CD4-positive, alpha-beta T cell treated with Interleukin-21 for 1 hour (primary cell): ENCODE measurements around the gene FYN.

Experiments used
- DNase-seq: peaks from one replicate; pipeline ENCODE4 v3.0.0-alpha.2; 2020

The FYN gene

DNA sequence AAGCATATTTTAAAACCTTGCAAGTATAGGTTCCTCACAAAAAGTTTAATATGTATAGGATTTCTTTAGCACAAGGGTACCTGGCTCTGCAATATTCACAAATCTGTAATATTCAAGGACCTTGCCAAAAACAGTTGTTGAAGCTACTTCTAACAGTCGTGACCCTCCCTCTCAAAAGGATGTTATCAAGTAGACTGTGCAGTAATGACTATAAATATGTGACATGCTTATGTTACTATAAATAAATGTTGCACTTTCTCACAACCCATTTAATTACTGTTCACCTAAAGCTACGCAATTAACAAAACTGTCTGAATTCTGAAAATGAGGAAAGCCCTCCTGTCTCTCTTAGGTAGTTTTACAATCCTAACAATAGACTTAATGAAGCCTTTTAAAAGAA is 41.8 kb downstream of the FYN start:
- DNase-seq: no peak

DNA sequence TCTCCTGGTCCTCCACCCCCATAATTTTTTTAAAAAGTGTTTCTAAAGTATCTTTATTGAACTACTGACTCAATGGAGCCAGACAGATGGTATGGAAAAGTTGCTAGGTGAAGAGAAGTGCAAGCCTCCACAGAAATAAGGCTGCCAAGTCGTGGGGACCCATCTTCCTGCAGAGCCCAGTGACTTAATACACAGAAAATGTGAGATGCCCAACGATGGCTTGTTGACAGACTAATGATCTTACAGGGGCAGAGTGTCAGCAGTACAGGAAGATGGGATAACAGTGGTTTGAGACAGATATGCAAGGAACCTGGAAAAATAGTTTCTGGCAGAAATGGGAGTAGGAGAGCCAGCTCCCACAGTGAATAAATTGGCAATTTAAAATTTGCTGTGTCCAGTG is 43.3 kb downstream of the FYN start:
- no peak for DNase-seq

DNA sequence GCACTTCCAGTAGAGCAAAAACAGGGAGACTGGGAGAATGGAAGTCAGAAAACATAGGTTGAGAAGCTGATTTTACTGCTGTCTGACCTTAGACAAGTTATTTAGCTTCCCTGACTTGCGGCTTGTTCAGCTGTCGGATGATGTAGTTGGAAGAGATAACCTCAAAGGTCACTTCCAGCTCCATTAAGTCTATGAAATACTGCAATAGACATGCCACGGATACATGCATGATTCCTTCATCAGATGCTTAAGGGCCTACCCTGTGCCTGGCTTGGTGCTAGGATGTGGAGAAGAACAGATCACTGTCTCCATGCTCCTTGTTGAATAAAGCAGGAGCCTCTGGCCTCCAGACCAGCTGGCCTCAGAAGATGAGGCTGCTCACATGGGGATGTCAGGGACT is 43.7 kb downstream of the FYN start:
- DNase-seq: no peak

DNA sequence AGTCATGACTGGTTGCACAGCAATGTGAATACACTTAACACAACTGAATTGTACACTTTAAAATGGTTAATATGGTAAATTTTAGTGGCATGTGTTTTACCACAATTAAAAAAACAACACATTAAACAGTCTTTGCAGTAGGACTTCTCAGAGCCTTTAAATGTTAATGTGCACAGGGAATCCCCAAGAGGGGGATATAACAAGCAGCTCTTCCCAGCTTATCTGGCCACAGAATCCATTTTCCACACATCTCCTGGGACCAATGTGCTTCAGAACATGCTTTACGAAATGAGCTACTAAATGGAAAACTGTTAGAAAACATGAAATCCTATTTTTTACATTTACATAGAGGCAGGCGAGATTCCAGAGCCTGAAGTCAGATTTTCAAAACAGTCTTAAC is 44.4 kb downstream of the FYN start:
- DNase-seq: no peak

DNA sequence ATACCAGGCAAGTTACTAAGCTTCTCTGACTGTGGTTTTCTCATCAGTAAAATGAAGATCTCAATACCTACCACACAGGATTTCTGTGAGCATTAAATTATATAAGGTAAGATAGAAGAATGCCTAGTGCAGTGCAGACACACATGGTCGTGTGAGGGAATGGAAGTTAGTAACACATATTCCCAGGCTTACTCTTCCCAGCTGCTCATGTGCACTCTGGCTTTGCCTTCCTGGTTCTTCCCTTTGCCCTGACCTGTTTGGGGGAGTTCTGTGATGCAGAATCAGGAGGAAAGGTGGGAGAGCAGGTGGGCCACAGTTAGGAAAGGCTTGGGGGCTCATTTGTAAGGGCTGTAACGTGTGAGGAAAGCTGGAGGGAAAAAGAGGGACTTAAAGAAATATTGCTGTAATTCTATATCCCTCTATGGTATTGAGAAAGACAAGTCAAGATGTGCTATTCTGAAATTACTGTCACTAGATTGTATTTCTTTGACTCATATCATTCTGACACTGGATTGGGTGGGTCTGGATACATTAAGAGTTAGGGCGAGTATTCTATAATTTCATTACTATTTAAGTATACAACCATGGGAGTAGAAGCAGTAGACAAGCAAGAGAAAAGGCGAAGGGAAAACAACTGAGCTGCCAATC is 47.7 kb downstream of the FYN start:
- no peak for DNase-seq

DNA sequence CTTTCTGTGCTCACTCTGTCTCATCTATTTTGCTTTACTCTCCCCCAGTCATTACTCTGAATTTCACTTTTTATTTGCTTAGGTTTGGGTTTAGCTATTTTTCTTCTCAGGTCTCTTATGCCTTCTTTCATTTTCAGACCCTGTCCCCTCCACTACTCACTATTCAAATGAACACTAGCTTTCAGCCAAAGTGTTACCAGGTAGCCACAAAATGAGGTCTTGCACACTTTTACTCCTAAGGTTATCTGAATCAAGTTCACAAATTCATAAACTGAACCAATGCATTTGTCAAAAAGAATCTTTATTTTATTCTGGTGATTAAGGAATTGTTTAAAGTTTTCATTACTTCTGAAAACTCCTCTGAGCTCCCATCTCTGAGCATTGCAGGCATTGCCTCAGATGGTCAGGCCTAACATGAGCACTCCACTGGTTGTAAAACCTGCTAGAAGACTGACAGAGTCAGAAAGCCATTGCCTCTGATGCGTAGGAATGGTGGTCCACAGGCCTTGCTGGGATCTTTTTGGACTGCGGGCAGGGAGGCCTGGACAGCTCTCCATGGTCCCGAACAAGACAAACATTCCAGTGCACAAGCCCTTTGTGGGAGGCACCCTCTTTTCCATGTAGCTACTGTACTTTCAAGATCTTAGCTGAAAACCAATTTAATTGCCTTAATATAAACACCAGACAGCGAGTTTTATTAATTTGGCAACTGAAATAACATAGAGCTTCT is 48.5 kb downstream of the FYN start:
- no peak for DNase-seq

DNA sequence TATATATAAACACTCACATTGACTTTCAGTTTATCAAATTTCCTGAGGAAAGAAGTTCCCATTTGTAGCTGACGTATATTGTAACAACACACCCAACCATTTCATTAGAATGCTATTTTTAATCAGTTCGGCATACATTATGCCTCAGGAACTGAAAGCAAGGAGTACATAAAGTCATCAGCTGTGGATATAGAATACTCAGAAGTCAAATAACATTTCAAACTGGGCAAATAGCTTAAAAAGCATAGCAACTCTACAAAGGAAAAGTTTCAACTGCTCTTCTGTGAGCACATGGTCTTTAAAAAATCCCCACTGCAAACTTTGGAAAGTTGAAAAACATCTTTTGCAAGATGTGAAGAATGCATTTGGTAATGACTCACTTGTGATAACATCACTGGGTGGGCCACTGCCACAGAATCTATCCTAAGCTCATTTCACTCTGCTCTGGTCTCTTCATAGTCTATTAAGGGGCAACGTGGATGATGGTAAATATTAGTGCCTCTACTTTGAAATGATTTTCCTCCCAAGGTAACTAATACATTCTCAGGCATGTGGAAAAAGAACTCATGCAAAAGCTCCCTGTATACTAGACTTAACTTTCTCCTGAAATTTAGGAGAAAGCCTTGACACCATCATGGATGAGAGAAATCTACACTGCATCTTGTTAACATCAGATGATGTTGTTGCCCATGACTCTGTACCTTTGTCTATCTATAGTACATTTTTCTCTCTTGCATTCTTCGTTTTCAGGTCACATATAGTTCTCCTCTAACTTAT is 49.2 kb downstream of the FYN start:
- DNase-seq: peak; percentile 59

DNA sequence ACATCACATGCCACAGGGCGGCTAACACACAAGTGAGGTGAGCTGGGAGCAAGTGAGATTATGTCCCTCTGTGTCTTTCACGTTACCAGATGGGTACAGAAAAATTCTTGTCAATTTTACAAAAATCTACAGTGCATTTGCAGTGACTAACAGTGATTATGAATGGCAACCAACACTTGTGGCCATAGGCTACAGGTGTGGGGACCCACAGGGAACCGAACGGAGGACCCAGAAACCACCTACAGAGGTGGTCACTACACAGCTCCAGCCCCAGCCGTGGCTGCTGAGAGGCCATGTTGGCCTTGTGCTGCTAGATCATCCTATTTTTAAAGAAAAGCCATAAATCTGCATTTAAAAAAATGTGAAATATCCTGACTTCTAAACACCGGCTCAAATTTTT is 50.2 kb downstream of the FYN start:
- no peak for DNase-seq

DNA sequence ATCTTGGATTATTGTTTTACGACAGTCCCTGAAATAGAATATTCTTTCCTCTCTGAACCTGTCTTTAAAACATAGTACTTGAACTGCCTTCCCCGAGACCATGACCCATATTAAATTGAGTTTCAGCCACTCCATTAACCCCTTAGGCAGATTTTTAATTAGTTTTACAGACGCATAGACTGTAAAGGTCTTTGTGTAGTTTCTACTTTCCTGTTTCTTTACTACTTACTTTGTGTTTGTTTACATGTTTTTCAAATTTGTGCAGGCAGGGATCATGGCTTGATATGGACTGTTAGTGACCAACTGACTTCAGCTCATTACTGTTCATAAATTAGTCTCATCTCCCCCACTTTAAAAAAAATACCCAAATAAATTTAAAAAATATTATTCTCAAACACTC is 53.8 kb downstream of the FYN start:
- no peak for DNase-seq

DNA sequence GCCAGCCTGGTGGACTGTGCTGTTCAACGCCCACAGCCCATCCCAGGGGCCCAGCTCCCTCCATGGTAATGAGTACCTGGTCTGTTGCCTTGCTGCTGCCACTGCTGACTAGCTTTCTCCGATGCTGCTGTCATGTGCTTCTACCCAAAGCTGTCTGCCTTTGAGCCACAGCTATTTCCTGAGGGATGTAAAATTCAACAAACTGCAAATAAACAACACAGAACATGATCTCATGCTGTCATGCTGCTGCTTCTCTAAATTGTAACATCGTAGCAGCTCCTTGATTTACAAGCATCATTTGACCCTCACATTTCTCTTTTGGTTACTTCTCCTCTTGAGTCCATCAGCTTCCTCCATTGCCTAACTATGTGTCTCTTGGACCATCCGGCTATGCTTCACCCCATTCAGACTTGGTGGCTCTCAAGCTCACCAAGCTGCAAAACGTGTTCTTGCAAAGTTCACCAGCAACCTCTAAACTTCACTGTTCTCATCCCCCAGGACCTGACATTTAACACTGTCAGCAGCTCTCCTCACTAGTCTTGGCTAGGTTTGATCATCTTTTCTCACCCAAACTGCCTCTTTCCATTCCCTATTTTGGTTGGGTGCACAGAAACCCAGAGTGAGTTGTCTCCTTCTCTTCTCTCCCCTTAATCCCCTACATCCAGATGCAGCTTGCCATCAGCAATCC is 54.6 kb downstream of the FYN start:
- no peak for DNase-seq

DNA sequence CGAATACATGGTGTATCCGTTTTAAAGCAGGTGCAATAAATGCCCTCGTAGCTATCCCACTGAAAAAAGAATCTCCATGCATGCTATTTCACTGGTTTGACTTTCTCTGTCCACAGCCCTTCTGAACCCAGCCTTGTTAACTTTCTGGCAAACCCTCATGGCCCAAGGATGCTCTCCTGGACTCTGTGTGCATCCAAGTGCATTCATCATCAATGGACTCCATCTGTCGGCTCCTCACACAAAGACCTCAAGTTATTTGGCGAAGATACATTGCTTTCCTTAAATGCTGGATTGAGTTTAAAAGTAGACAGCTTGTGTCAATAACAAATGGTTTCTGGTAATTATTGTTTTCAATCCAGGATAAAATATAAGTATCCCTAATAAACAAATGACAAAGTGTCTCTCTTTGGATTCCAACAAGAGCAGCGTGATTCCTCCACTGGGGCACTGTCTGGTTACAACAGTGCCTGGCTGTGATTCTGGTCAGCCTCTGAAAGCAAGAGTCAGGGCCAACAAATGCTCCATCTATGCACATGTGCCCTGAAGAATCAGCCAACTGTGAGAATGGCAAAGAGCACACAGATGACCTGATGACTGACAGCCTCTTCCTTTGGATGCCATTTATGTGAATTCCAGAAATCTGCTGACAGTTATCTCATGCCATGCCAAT is 55.7 kb downstream of the FYN start:
- DNase-seq: no peak

DNA sequence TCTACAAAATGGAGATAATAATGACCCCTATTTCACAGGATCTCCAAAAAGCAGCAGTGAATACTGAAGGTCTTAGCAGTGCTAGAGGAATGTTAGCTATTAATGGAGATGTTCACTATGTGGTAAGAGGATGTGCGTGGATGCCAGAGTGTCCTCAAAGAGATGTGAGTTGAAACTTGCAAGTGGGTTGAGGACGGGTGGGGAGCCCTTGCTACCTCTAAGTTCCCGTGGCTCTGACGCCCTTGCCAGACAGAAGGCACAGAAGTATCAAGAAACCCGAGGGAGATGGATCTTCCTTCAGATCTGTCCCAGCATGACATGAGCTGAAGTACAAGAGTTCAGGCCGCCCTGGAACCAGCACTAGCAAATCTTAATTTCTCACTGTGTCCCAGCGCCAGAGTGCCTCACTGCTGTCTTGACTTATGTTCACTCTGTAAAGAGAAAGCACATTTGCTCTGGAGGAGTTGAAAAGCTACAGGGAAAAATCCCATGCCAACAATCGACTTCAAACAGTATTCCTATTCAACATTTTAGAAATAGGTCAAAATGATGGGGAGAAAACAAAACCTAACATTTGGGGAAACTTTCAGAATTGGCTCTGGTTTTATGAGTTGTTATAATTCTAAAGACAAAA is 59.5 kb downstream of the FYN start:
- no peak for DNase-seq

DNA sequence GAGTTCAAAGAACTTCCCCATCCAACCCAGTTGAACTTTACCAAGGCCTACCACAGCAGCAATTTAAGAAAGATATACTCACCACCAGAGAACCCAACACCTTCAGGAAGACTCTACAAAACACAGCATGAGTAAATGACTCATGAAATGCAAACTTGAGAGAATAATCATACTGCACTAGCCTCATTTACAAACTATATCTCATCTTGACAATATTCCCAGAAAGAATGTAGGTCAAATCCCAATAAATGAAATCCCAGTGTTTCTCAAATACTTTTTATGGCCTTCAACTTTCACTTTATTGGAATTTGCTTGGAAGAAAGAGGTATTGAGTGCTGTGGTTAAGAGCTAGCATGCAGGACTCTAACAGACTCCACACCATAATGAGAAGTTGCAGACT is 60.0 kb downstream of the FYN start:
- no peak for DNase-seq

DNA sequence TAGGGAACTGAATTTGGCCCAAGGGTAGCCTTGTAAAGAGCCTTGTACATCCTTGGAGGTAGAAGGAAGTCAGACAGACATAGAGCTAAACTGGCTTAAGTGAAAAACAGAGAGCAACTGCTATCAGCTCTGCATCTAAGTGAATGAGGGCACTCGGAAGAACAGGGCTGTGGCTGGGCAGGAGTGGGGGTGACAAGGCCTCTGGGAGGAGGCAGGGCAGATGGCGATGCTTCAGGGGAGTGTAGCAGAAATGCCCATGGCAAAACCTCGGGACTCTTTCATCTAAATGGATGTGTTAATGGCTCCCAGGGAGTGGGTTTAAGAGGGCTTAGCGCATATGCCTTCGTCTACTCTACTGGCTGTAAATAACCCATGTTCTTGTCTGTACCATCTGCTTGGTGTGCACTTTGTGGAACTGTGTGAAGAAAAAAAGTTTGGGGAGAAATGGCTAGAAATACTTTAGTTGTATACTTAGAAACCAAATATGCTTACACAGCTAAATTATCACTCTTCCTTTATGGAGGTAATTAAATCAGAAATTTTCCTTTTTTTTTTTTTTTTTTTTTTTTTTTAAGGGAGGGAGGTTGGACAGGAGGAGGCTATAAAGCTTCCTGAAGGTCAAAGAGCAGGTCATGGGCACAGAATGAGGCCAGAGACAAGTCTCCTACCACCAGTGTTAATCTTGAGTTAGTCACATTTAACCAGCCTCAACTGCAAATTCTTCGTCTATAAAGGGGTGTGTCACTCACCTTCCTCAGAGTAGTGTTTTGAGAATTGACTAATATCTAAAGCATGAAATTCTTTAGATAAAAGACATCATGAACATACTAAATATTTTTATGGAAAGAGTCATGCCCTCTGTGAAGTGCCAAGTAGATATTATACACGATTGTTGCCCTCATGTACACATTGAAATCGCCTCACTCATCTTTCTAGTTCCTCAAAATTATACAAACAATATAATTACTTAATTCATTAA is 60.9 kb downstream of the FYN start:
- DNase-seq: no peak

DNA sequence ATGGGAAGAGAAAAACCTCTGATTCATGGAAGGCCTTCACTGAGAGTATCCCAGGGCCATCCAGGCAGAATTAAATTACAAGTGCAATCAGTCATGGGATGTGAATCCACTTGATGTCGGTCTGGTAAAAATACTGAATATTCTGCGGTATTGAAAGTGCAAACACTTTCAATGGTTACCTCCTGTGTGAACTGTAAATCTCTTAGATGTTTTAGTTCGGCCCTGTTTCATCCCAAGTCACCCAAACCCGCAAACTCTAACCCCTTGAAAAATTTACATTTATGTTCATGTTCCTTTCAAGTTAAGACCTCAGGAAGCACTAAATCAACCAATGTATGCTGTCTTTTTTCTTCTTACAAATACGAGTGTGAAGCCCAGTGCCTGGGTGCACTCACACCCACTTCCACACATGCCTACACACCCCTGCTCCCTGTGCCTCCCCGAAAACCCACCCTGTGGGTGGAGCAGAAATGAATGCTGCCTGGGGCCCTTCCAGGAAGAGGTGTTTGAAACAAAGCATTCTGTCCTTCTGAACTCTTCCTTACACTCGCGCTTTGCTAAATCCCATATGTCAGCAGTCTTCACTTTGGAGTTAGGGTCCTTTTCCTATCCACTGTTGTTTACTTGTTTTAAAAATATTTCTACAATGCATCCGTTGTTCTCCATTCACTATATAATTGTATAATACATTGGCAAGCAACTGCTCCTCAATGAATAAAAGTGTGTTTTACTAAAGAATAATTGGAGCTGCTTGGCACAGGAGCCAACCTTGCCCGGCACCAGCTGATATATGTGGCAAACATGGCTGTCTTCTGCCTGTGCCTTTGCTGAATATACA is 62.7 kb downstream of the FYN start:
- DNase-seq: peak; percentile 49

DNA sequence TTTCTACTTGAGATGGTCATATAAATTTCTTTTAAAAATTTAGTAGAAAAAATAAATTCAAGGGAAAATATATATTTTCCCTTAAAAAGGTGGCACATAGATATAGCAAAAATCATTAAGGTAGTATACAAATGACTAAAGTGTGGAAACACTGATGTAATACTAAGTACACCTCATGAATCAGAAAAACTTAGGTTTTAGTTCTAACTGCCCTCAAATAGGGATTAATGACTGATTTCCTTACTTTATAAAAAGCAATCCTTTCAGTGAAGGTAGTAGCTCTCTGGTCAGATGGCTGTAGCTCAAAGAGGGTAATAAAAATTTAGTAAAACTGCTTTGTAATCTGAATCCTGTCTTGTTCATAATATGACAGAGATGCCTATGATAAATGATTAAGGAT is 63.5 kb downstream of the FYN start:
- DNase-seq: no peak

DNA sequence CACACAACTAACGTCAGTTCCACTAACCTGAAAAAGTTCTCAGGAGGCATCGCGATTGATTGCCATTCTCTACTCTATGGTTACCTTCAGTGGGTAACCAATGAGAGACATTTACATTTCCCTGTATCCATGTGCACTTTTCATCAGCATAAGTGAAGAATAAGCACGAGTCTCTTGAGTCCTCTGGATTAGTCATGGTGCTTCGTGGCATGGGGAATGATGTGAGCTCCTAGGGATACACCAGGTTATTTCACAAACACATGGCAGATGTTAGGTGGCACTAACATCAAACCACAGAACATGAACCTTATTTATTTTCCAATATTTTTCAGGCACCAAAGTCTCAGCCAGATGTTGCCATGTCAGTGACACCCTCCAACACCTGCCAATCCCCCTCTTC is 64.0 kb downstream of the FYN start:
- DNase-seq: no peak

DNA sequence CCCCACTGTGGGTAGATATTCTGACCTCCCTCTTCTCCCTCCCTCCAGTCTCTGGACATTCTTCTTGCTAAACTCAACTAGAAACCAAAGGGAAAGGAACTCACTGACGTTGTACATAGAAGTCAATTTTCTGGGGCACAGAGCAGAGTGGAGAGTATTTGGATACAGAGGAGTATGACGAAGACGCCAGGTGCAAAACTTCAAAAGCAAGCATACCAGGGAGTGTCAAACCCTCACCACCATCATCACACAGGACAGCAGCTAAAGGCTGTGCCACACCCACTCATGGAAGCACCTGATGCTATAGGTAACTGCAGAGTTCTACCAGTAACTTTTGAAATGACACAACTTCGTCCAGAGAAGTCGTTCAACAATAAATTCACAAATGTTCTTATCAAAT is 64.8 kb downstream of the FYN start:
- peak; percentile 49 for DNase-seq

DNA sequence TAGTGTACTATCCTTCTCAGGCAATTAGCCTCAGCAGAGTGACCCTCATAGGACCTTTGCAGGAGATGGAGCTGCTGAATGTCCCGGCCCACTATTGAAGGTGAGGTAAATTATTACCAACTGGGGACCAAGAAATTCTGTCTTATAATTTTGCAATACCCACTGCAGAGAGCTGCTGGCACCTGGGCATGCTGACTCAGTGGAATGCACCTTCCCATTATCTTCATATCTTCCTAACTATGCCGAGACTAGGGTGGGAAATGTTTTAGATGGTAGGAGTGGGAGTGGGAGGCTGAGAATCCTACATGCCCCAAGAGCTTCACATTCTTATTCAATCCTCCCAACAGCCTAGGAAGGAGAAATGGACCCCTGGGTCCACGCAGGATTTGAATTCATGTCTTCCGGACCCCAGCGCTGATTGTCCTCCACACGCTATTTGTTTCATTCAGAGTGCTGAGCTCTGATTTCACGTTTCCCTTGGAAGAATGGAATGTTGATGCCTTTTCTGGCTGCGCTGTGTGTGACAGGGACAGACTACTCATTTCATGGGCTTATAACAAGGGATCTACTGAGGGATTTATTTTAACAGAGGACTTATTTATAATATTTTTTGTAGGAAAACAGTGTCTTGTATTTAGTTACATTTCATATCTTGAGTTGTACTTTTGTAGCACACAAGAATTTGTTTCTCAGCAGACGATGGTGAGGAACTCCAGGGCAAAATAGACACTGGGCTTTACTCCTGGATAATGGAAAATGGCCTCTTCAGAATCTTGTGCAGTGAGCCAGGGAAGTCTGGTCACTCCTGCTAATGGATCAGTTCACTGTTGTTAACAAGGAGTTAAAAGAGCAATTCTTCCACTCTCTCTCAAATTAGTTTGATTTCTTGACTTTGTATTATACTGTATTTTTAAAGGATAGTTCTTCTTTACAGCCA is 66.4 kb downstream of the FYN start:
- DNase-seq: no peak
